IMR-90 (cell line): ENCODE results near the gene KCNMB2. TPM values are rescaled to one million over a fixed set of nuclear protein-coding genes. Genes with fewer than 3 reads are reported as not detected.

ENCODE experiments used
- ATAC-seq: fragments of 200-7000 bp; cut with Tn5 transposase; 2 replicates; pipeline ENCODE4 v1.9.1; 2020; ENCODE audit warnings: low read depth, mild to moderate bottlenecking, moderate library complexity
- BruUV-seq: library from RNA; stranded (reverse); fragments of 400-500 nt; replicated peaks from 2 replicates; lab custom pipeline; 2021; lab: Mats Ljungman, UMichigan
- CTCF ChIA-PET: fragments of 300-600 bp; formaldehyde crosslinking; extraction: SDS; loops from one replicate; lab custom pipeline; 2021; ENCODE audit warnings: antibody characterized with exemption; lab: Yijun Ruan, JAX
- POLR2A ChIA-PET: fragments of 300-600 bp; sonication (Branson Sonifier 250); formaldehyde crosslinking; loops from one replicate; lab custom pipeline; 2022; ENCODE audit warnings: antibody characterized with exemption; ENCODE audit not compliant: unreplicated experiment; lab: Charles Lee
- DNase-seq: peaks from one replicate; pipeline ENCODE4 v3.0.0; 2013
- H2AFZ ChIP-seq: replicated peaks from 2 replicates; pipeline ENCODE3; 2013; ENCODE audit warnings: low read length, mild to moderate bottlenecking; ENCODE audit not compliant: poor library complexity
- H2AK5ac ChIP-seq: 2 replicates; pipeline ENCODE4 v1.6.1; 2013; ENCODE audit warnings: low read depth, low read length, inconsistent platforms
- H2AK9ac ChIP-seq: replicated peaks from 2 replicates; pipeline ENCODE3; 2013; ENCODE audit warnings: mild to moderate bottlenecking, low read depth, low read length, moderate library complexity; ENCODE audit not compliant: poor library complexity
- H2BK120ac ChIP-seq: 2 replicates; pipeline ENCODE4 v1.6.1; 2013; ENCODE audit warnings: low read depth, low read length, inconsistent platforms
- H2BK15ac ChIP-seq: 3 replicates; pipeline ENCODE4 v1.6.1; 2013; ENCODE audit warnings: low read depth, low read length, inconsistent platforms
- H2BK20ac ChIP-seq: 2 replicates; pipeline ENCODE4 v1.6.1; 2013; ENCODE audit warnings: low read depth, mild to moderate bottlenecking, inconsistent platforms, low read length, moderate library complexity
- H2BK5ac ChIP-seq: 2 replicates; pipeline ENCODE4 v1.6.1; 2013; ENCODE audit warnings: mild to moderate bottlenecking, low read depth, low read length, inconsistent platforms; ENCODE audit not compliant: poor library complexity, severe bottlenecking
- H3K14ac ChIP-seq: replicated peaks from 2 replicates; pipeline ENCODE4 v1.6.1; 2013; ENCODE audit warnings: low read depth, low read length, inconsistent platforms
- H3K18ac ChIP-seq: 2 replicates; pipeline ENCODE4 v1.6.1; 2013; ENCODE audit warnings: low read depth, low read length, control low read depth
- H3K23ac ChIP-seq: 2 replicates; pipeline ENCODE4 v1.6.1; 2013; ENCODE audit warnings: low read depth, low read length, inconsistent platforms
- H3K27ac ChIP-seq: 2 replicates; pipeline ENCODE4 v1.5.1; 2013; ENCODE audit warnings: mild to moderate bottlenecking, control low read depth, low read length; ENCODE audit not compliant: insufficient read depth
- H3K27me3 ChIP-seq: 2 replicates; pipeline ENCODE4 v1.6.1; 2013; ENCODE audit warnings: low read length; ENCODE audit not compliant: control insufficient read depth, insufficient read depth
- H3K36me3 ChIP-seq: 2 replicates; pipeline ENCODE4 v1.6.1; 2013; ENCODE audit warnings: low read length, mixed read lengths; ENCODE audit not compliant: control insufficient read depth, insufficient read depth
- H3K4ac ChIP-seq: 2 replicates; pipeline ENCODE4 v1.6.1; 2013; ENCODE audit warnings: low read depth, low read length, inconsistent platforms
- H3K4me1 ChIP-seq: 2 replicates; pipeline ENCODE4 v1.6.1; 2013; ENCODE audit warnings: low read length, mixed read lengths; ENCODE audit not compliant: control insufficient read depth, insufficient read depth
- H3K4me2 ChIP-seq: 2 replicates; pipeline ENCODE4 v1.6.1; 2013; ENCODE audit warnings: low read depth, mild to moderate bottlenecking, control low read depth, low read length, moderate library complexity
- H3K4me3 ChIP-seq: 2 replicates; pipeline ENCODE4 v1.5.1; 2013; ENCODE audit warnings: low read depth, mild to moderate bottlenecking, control low read depth, low read length, moderate library complexity; ENCODE audit not compliant: insufficient read depth
- H3K56ac ChIP-seq: 2 replicates; pipeline ENCODE4 v1.6.1; 2013; ENCODE audit warnings: low read length, inconsistent platforms; ENCODE audit not compliant: insufficient read depth; ENCODE audit errors: extremely low read depth
- H3K79me1 ChIP-seq, 2 experiments: 2 replicates each; pipeline ENCODE4 v1.6.1; 2013; ENCODE audit warnings: low read length in 2 of 2, inconsistent platforms in 1 of 2, low read depth in 1 of 2
- H3K9ac ChIP-seq: 2 replicates; pipeline ENCODE4 v1.6.1; 2013; ENCODE audit warnings: low read depth, low read length, control low read depth
- H3K9me1 ChIP-seq: 2 replicates; pipeline ENCODE4 v1.6.1; 2013; ENCODE audit warnings: low read length, inconsistent platforms; ENCODE audit not compliant: insufficient read depth
- H3K9me3 ChIP-seq: 2 replicates; pipeline ENCODE4 v1.6.1; 2013; ENCODE audit warnings: low read length; ENCODE audit not compliant: control insufficient read depth, insufficient read depth
- H4K20me1 ChIP-seq: 2 replicates; pipeline ENCODE4 v1.6.1; 2013; ENCODE audit warnings: low read length, inconsistent platforms; ENCODE audit not compliant: insufficient read depth
- H4K5ac ChIP-seq: 2 replicates; pipeline ENCODE4 v1.6.1; 2013; ENCODE audit warnings: mild to moderate bottlenecking, low read depth, low read length, control low read depth
- H4K8ac ChIP-seq, 2 experiments: 2 replicates each; pipeline ENCODE4 v1.6.1; 2013; ENCODE audit warnings: low read depth in 2 of 2, low read length in 2 of 2, control low read depth in 1 of 2, inconsistent platforms in 1 of 2
- H4K91ac ChIP-seq: 2 replicates; pipeline ENCODE4 v1.6.1; 2013; ENCODE audit warnings: low read depth, low read length, inconsistent platforms; ENCODE audit not compliant: insufficient read depth
- RFX5 ChIP-seq: IDR thresholded peaks from 2 replicates; pipeline ENCODE4 v1.8.0; 2012; ENCODE audit warnings: low read depth, mild to moderate bottlenecking, low read length, moderate library complexity
- SMC3 ChIP-seq: fragments of 150-350 bp; IDR thresholded peaks from 2 replicates; pipeline ENCODE4 v1.6.1; 2016; ENCODE audit warnings: low read depth, mild to moderate bottlenecking, antibody characterized with exemption, low read length, moderate library complexity
- dilution Hi-C: fragments of 300-500 bp; cut with HindIII; formaldehyde crosslinking; loops from one replicate; pipeline ENCODE4 v1.14.3; 2018; ENCODE audit warnings: low sequenced_read_pairs; ENCODE audit not compliant: unreplicated experiment
- in situ Hi-C: fragments of 300-500 bp; cut with MboI; formaldehyde crosslinking; loops from 3 replicates; pipeline ENCODE4 v1.14.3; 2019; ENCODE audit warnings: low sequenced_read_pairs, inconsistent platforms, mixed read lengths
- intact Hi-C: fragments of 100-400 bp; cut with micrococcal nuclease; formaldehyde crosslinking; loops from 2 replicates; pipeline ENCODE4 v1.10.0; 2022
- polyA plus RNA-seq, 3 experiments: library from polyadenylated mRNA; depleted of rRNA; stranded (reverse); fragments of >200 nt; gene quantifications; 2 replicates each; pipeline ENCODE4 v1.2.3, GENCODE V29; 2012; ENCODE audit warnings: low replicate concordance in 1 of 3
- total RNA-seq: library from RNA; depleted of rRNA; stranded (reverse); fragments of >200 nt; gene quantifications from 2 replicates; pipeline ENCODE4 v1.2.3, GENCODE V29; 2012

The KCNMB2 gene
- total and polyA plus RNA-seq, 2 of the 4 experiments (the other 2 are of a cell fraction): not detected

DNA sequence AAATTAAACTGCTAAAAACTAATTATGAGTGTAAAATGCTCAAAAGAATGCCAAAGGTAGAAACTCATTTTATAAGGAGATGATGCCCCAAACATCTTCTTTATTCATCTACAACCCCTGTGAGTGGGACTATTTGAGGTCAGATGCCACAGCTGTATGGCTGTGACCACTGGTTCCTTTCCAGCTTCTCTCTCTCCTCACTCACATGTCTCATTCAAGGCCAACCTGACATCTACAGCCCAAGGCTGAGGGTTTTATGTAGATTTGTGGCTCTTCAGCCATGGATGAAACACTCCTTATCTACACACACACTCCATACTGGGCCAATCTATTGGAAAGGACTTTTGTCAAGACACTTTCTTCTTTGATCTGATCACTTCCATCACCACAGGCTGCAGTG, 231.3 kb downstream of the KCNMB2 start:
- H3K23ac ChIP-seq: no peak overlapping the region
- BruUV-seq: no TSS peak
- H3K4me1 ChIP-seq: no peaks in the 10 kb centered on the region
- H3K9me1 ChIP-seq: no peaks in the 10 kb centered on the region
- no peak overlapping the region for H2BK20ac ChIP-seq
- no peak overlapping the region for H3K4me3 ChIP-seq
- H4K5ac ChIP-seq: no peak overlapping the region
- H2AFZ ChIP-seq: no peak overlapping the region
- H2BK5ac ChIP-seq: no peak overlapping the region
- H2AK9ac ChIP-seq: no peak overlapping the region
- H3K79me1 ChIP-seq: no peaks in the 10 kb centered on the region
- no peak overlapping the region for H3K56ac ChIP-seq
- TF ChIP-seq SMC3 (no peak), RFX5 (no peak)
- ChIA-PET POLR2A (no interaction called here), CTCF (no interaction called here)
- H3K9me3 ChIP-seq: no peaks in the 10 kb centered on the region
- in situ Hi-C loops: no loop called here
- no peak overlapping the region for H3K4me2 ChIP-seq
- dilution Hi-C loops: no loop called here
- H4K20me1 ChIP-seq: no peaks in the 10 kb centered on the region
- no peaks in the 10 kb centered on the region for H3K36me3 ChIP-seq
- no peak overlapping the region for H2AK5ac ChIP-seq
- H3K27me3 ChIP-seq: no peaks in the 10 kb centered on the region
- no peak overlapping the region for H2BK15ac ChIP-seq
- ATAC-seq: no peak
- no peak overlapping the region for H3K9ac ChIP-seq
- no peak overlapping the region for H3K4ac ChIP-seq
- DNase-seq: no peak
- H4K8ac ChIP-seq: no peak overlapping the region
- no peak overlapping the region for H4K91ac ChIP-seq
- intact Hi-C loops: no loop called here
- H3K18ac ChIP-seq: no peak overlapping the region
- no peak overlapping the region for H2BK120ac ChIP-seq
- H3K14ac ChIP-seq: no peak overlapping the region
- H3K27ac ChIP-seq: no peak overlapping the region
